ENCODE data around the gene FAM163A.
A peak's percentile ranks its signal among the peaks of the same experiment; 100 is the strongest.

The FAM163A gene

GRCh38 chr1:179810367-179810715 lies 67.2 kb downstream of the FAM163A start:
- peak in 1 of 2 donors; percentile 29 for DNase-seq
- intact Hi-C loops (cut with DNase I; ENCODE audit: low total_unique reads), result loop anchor here (5.0 kb wide), 1 partner anchor 103 kb away; no protein-coding TSS in a partner anchor

GRCh38 chr1:179812501-179813292 lies 69.6 kb downstream of the FAM163A start:
- H3K4me1 ChIP-seq, result peaks cover 0 to 20% (median 12%) of the 10 kb centered on the region in 4 donors
- TF ChIP-seq, protein P1, sequence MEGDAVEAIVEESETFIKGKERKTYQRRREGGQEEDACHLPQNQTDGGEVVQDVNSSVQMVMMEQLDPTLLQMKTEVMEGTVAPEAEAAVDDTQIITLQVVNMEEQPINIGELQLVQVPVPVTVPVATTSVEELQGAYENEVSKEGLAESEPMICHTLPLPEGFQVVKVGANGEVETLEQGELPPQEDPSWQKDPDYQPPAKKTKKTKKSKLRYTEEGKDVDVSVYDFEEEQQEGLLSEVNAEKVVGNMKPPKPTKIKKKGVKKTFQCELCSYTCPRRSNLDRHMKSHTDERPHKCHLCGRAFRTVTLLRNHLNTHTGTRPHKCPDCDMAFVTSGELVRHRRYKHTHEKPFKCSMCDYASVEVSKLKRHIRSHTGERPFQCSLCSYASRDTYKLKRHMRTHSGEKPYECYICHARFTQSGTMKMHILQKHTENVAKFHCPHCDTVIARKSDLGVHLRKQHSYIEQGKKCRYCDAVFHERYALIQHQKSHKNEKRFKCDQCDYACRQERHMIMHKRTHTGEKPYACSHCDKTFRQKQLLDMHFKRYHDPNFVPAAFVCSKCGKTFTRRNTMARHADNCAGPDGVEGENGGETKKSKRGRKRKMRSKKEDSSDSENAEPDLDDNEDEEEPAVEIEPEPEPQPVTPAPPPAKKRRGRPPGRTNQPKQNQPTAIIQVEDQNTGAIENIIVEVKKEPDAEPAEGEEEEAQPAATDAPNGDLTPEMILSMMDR (IDR thresholded peaks at IDR 0.05), result no peak
- intact Hi-C loops (cut with DNase I; ENCODE audit: low total_unique reads), result loop anchor here (5.0 kb wide), 1 partner anchor 105 kb away; no protein-coding TSS in a partner anchor

More at GRCh38 chr1:179810367-179810715, 67.2 kb downstream of the FAM163A start:
- TF ChIP-seq, protein P1 (IDR thresholded peaks at IDR 0.05), result no peak
- Histone ChIP-seq H3K36me3 (no peaks in the 10 kb centered on the region), H3K4me1 (peaks cover 0 to 13% (median 10%) of the 10 kb centered on the region in 4 donors), H3K4me3 (no peak overlapping the region), H3K9me3 (no peaks in the 10 kb centered on the region), H3K27ac (no peak overlapping the region), H3K27me3 (peaks cover 0 to 26% of the 10 kb centered on the region in 2 donors)

DNA sequence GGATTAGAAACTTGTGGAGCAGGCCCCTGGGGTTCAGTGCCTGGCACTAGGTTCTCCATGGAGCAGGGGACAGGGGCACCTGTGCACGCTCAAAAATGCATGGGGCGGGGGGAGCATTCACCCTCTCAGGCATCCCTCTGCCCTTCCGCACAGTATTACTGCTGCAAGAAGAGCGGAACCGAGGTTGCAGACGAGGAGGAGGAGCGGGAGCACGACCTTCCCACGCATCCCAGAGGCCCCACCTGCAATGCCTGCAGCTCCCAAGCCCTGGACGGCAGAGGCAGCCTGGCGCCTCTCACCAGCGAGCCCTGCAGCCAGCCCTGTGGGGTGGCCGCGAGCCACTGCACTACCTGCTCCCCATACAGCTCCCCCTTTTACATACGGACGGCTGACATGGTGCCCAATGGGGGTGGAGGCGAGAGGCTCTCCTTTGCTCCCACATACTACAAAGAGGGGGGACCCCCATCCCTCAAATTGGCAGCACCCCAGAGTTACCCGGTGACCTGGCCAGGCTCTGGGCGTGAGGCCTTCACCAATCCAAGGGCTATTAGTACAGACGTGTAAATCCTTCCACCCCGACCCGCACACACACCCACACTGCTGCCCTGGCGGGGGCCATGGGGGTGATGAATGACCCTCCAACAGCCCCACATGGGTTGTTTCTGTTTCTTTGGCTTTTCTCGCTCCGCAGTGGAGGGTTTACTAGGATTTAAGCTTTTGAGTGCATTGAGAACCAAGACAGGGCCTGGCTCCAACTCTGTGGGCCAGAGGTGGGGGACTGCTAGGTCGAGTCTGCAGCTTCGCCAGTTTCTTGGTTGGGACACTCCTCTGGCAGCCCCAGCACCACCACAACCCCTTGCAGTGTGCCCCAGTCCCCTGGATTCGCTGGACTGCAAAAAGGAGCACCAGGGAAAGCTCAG lies 70.8 kb downstream of the FAM163A start:
- no peak overlapping the region for H3K27ac ChIP-seq
- peaks cover 0 to 26% of the 10 kb centered on the region in 2 donors for H3K27me3 ChIP-seq
- intact Hi-C loops (cut with DNase I; ENCODE audit: low total_unique reads), result loop anchor here (5.0 kb wide), 1 partner anchor 107 kb away; no protein-coding TSS in a partner anchor
- no peaks in the 10 kb centered on the region for H3K36me3 ChIP-seq
- no peaks in the 10 kb centered on the region for H3K9me3 ChIP-seq
- DNase-seq, result no peak
- TF ChIP-seq, protein P1 (IDR thresholded peaks at IDR 0.05), result no peak
- H3K4me1 ChIP-seq, result peaks cover 0 to 20% (median 12%) of the 10 kb centered on the region in 4 donors
- peak overlapping the region; percentile 29 to 50 for H3K4me3 ChIP-seq

More at GRCh38 chr1:179812501-179813292, 69.6 kb downstream of the FAM163A start:
- Histone ChIP-seq H3K9me3 (no peaks in the 10 kb centered on the region), H3K36me3 (no peaks in the 10 kb centered on the region), H3K27me3 (peaks cover 0 to 26% of the 10 kb centered on the region in 2 donors), H3K4me3 (no peak overlapping the region), H3K27ac (no peak overlapping the region)
- no peak for DNase-seq

GRCh38 chr1:179814546-179814838 lies 71.4 kb downstream of the FAM163A start:
- H3K4me3 ChIP-seq, result peak overlapping the region; percentile 29 to 50
- H3K27me3 ChIP-seq, result peaks cover 0 to 26% of the 10 kb centered on the region in 2 donors
- peak in 1 of 2 donors; percentile 74 for DNase-seq
- H3K4me1 ChIP-seq, result peaks cover 0 to 19% (median 12%) of the 10 kb centered on the region in 4 donors
- no peaks in the 10 kb centered on the region for H3K36me3 ChIP-seq
- no peaks in the 10 kb centered on the region for H3K9me3 ChIP-seq
- H3K27ac ChIP-seq, result no peak overlapping the region
- TF ChIP-seq, protein P1 (IDR thresholded peaks at IDR 0.05), result no peak
- intact Hi-C loops (cut with DNase I; ENCODE audit: low total_unique reads), result loop anchor here (5.0 kb wide), 1 partner anchor 107 kb away; no protein-coding TSS in a partner anchor

DNA sequence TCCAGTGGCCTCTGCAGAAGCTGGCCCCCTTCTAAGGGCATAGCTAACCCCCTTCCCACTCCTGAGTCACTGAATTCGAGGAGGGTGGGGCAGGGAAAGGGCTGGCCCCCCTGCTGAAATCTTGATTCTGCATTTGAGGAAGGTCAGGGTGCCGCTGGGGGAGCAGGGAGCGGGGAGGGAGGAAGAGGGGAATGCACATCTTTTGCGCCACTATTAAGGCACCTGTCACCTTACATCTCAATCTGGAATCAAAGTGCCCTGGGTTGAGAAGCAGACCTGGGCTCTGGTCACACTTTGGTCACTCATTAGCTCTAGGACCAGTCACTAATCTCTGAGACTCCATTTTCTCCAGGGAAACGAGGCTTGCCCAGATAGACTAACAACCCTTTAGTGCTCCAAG lies 72.5 kb downstream of the FAM163A start:
- Histone ChIP-seq H3K36me3 (no peaks in the 10 kb centered on the region), H3K27ac (no peak overlapping the region), H3K4me3 (peak overlapping the region; percentile 29 to 50), H3K27me3 (peaks cover 0 to 19% of the 10 kb centered on the region in 2 donors), H3K9me3 (no peaks in the 10 kb centered on the region), H3K4me1 (peaks cover 0 to 16% (median 12%) of the 10 kb centered on the region in 4 donors)
- TF ChIP-seq, protein P1 (IDR thresholded peaks at IDR 0.05), result no peak
- no peak for DNase-seq
- intact Hi-C loops (cut with DNase I; ENCODE audit: low total_unique reads), result no loop called here
